Hematopoietic multipotent progenitor cell treated with erythropoietin and hydrocortisone succinate and interleukin-3 and kit ligand, for 4 days (in vitro differentiated cells): ENCODE data around the gene SLC9A9.
"Not testable (repeated sequence)": the region's sequence is repeated elsewhere in the genome, so short reads cannot be mapped to it uniquely, and the experiment has no call there.

Experiments
- DNase-seq: peaks from one replicate; pipeline ENCODE4 v3.0.0-alpha.2; 2015

SLC9A9 gene

DNA sequence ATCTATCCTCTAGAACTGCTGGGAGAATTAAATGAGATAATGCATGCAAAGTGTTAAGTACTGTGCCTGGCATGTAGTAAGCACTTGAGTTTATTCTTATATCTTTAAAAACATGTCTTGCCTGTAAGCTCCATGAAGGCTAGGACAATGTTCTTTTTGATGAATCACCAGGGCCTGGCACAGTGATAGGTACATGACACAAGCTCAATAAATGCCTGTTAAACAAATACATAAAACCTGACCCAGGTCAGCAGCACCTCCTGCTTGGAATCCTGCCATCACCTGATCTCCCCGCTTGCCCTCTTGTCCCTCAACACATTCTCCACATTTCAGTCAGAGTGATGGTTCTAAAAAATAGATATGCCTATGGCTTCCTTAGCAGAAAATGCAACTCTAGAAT, 541.9 kb downstream of the SLC9A9 start:
- no peak for DNase-seq

DNA sequence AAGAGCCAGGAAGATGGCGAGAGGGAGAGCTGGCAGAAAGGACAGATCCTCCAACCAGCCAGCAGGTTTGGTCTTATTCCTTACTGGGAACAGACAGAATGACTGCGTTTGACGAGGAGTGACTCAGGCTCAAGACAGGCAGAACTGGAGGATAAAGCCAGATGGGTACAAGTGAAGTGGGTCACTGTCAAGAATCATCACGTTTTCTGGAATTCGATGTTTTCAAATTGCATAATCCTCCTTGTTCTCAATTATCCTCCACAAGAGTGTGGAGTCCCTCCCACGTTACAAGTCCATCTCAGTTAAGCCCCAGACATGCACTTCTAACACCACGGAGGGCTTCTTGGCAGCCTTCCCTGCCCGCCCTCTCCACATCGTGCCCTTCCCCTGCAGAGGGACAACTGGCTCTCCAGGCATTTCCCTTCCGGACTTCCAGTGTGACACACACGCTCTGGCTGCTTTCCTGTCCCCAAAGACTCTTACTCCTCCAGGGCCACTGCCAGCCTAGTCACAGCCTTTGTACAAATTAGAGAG, 545.6 kb downstream of the SLC9A9 start:
- DNase-seq = peak; percentile 23

DNA sequence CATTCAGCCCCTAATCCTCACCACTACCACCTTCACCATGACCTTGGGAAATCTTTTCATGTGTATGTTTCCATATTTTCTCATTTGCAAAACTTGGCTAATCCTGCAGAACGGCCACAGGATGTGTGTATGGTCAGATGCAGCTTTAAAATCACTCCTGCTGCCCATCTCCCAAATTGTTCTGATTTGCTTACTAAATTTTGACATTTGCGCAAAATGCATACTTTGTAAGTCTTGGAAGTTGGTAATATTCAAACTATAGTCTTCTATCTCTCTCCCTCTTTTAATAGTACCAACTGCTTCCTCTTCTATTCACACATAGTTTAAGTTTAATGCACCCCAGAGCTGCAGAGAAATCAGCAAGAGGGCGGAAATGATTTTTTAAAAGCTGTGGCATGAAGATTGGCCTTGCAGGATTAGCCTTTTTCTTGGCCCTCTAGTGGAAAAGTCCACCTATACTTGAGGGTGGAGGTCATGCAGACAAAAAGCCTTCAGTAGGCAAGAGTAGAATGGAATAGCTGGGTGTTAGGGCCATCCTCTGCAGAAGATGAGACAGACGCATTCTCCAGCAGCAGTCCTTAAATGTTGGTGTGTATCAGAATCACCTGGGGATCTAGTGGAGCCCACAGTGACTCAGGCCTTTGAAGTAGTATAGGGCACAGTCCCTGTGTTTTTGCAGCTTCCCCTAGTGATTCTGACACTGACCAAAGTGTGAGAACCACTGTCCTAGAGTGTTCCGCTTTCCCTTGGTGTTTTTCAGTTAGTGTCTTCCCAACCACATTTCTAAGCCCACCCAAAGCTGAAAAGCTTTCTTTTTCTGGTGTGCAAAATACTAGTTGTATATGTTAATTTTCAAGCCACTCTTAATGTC, 547.0 kb downstream of the SLC9A9 start:
- peak; percentile 48 for DNase-seq

- peak; percentile 38 for DNase-seq
These were observed 549.3 kb downstream of the SLC9A9 start for GRCh38 chr3:143298886-143299535.

GRCh38 chr3:143298380-143298779, 549.9 kb downstream of the SLC9A9 start:
- DNase-seq = no peak

GRCh38 chr3:143295201-143296080, 552.8 kb downstream of the SLC9A9 start:
- peak; percentile 45 for DNase-seq

- no peak for DNase-seq
These were observed 554.1 kb downstream of the SLC9A9 start for GRCh38 chr3:143294188-143294587.

DNA sequence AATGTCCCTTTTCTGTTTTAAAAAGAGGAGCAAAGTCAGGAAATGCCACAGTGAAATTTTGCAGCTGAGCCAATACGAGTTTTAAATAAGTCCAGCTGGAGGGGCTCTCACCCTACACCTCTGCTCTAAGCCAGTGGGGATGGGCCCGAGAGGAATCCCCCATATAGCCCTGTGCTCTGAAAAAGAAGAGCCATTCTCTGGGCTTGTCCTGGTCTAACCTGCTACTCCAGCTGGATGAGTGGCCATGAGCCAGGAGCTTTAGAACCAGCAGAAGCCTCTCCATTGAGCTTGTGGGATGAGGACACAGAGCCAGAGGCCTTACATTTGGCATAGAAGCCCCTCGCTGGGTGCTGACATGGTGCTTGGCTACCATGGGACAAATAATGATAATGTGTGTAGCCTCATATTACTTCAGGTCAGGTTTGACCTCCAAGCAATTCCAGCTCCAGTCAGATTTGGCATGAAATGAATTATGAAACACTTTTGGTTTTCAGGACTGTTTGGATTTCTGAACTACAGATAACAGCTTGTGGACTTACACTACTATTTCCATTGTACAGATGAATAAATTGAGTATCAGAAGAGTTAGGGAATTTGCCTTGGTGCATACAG, 556.3 kb downstream of the SLC9A9 start:
- no peak for DNase-seq

DNA sequence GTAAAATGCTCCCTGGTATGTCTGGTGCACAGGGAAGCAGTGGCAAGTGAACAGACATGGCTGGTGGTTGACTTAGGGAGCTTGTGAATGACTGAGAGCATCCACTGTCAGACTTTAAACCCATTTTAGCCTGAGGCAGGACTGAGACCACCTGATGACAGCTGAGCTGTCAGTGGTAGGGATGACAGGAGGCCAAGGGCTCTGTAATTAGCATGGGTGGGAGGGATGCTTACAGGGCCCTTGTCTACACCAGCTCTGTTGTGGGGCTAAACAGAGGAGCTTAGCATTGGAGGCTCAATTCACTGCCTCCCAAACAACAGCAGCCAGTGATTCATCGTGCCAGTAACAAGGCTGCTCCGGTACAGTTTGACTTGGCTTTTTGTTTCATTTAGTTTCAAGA, 559.3 kb downstream of the SLC9A9 start:
- no peak for DNase-seq

GRCh38 chr3:143287403-143287802, 560.9 kb downstream of the SLC9A9 start:
- no peak for DNase-seq

GRCh38 chr3:143286392-143287010, 561.8 kb downstream of the SLC9A9 start:
- no peak for DNase-seq

DNA sequence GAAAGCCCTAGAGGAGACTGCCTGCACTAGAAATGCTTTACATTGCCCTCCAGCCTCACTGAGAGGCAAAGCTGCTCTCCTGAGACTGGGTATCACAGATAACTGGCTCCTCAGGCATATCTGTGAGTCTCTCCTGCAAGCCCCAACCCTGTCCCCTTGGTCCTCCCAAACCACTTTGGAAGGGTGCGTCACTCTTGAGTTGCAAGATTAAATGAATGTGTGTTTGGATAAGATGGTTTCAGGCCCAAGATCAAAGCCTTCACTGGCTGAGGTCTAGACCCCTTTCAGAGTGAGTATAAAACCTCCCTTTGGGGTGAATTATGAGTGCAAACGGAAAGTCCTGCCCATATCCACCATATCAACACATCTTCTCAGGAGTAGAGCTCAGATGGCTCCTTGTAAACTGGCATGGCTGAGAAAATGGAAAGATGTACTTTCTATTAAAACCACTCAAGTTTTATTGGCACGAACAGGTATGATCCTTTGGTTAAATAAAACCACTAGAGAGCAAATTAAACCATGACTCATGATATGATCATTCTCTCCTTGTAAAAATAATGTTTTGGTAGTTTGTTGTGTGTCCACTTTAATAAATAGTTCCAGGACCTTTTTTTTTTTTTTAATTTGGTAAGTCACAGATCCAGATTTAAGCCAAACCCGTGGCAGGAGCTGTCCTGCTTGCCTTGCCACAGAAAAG, 564.7 kb downstream of the SLC9A9 start:
- DNase-seq = peak; percentile 98

- no peak for DNase-seq
These were observed 567.3 kb downstream of the SLC9A9 start for GRCh38 chr3:143280984-143281383.

DNA sequence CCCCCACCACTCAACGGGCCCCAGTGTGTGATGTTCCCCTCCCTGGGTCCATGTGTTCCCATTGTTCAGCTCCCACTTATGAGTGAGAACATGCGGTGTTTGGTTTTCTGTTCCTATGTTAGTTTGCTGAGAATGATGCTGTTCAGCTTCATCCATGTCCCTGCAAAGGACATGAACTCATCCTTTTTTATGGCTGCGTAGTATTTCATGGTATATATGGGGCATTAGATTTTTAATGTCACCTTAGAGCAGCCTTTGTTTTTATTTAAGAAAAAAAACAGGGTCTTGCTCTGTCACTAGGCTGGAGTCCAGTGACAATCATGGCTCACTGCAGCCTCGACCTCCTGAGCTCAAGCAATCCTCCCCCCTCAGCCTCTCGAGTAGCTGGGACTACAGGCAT, 568.7 kb downstream of the SLC9A9 start:
- not testable (repeated sequence) for DNase-seq

- DNase-seq = peak; percentile 86
These were observed 569.5 kb downstream of the SLC9A9 start for GRCh38 chr3:143278721-143279120.

- peak; percentile 55 for DNase-seq
These were observed 570.7 kb downstream of the SLC9A9 start for GRCh38 chr3:143277531-143277930.

DNA sequence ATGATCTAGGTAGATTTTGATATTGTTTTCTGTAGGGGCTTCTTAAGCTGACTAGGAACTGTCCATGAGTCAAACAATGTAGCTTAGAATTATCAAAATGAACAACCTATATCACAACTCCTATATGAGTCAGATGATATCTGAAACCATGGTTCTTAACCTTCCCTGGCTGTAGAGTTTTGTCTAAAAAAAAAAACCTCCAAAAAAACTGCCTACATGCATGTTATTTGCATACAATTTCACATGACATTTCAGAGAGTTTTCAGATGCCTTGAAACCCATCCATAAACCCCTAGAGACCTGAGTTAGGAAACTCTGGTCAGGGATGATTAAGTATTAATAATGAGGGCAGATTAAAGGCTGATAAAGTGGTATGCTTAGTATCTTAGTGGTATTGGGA, 571.7 kb downstream of the SLC9A9 start:
- DNase-seq = no peak

GRCh38 chr3:143273975-143274690, 574.1 kb downstream of the SLC9A9 start:
- DNase-seq = no peak

DNA sequence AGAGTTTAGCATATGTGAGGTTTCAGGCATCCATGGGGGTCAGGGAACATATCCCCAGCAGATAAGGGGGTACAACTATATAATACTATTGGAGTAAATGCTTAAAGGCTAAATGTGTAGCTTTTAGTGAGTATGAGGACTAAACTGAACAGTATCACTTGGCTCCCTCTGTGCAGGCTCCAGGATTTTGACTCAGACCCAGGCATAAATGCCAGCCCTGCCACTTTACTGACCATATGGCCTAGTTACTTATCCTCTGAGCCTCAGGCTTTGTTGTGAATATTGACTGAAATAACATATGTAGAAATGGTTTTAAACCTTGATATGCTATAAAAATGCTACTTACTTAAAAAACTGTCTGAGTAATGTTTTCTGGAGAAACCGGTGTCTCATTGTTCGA, 577.1 kb downstream of the SLC9A9 start:
- no peak for DNase-seq

- no peak for DNase-seq
These were observed 578.5 kb downstream of the SLC9A9 start for GRCh38 chr3:143269741-143270140.

DNA sequence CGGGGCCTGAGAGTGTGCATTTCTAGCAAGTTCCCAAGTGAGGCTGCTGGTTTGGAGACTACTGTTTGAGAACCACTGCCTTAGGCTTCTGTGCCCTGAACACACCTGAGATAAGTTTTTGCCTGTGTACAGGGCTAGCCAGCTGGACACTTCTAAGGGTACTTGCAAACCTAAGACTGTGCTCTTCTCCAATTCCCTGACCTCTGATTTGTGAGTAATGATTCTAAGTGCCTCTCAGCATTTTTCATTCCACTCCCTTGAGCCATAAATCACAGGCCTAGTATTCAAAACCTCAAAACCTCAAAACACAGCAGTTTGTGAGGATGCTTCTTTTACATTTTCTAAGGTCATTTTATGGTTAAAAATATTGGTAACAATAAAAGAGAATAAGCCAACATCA, 580.3 kb downstream of the SLC9A9 start:
- no peak for DNase-seq
